Esophagus muscularis mucosa (tissue), 4 donors: ENCODE data around the gene RCN1.

Experiments used
- EP300 ChIP-seq: sonication (generic); formaldehyde crosslinking; IDR thresholded peaks from one replicate; pipeline ENCODE4 v1.6.1; 2017; ENCODE audit warnings: antibody characterized with exemption
- POLR2A ChIP-seq: fragments of 450-650 bp; IDR thresholded peaks from one replicate; pipeline ENCODE4 v1.6.1; 2017; ENCODE audit warnings: antibody characterized with exemption, moderate library complexity, mild to moderate bottlenecking, low read depth
- TF ChIP-seq, protein P1 (sequence below), 3 experiments: fragments of 200-600 bp in 2 of 3; fragments of 450-650 bp in 1 of 3; sonication (generic) in 2 of 3; IDR thresholded peaks; one replicate each; pipeline ENCODE4 v1.5.1; 2017 to 2019; ENCODE audit warnings: antibody characterized with exemption in 3 of 3, mild to moderate bottlenecking in 2 of 3, moderate library complexity in 1 of 3

DNA sequence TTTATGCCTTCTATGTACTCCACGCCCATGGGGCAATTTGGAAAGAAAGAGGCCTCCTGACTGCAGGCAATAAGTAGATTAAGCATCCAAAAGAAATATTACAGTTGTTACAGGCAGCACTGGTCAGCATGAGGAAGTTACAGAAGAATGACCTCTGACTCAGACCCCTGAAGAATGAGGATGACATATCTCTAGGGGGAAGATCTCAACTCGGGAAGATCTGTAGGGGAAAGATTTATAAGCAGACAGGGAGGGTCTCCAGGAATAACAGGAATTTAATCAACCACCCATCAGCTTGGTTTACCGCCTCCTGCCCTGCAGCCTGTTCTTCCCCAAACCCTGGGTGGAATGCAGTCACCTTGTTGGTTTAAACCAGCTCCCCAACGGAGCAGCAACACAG is 58.0 kb downstream of the RCN1 start:
- TF ChIP-seq, protein P1, sequence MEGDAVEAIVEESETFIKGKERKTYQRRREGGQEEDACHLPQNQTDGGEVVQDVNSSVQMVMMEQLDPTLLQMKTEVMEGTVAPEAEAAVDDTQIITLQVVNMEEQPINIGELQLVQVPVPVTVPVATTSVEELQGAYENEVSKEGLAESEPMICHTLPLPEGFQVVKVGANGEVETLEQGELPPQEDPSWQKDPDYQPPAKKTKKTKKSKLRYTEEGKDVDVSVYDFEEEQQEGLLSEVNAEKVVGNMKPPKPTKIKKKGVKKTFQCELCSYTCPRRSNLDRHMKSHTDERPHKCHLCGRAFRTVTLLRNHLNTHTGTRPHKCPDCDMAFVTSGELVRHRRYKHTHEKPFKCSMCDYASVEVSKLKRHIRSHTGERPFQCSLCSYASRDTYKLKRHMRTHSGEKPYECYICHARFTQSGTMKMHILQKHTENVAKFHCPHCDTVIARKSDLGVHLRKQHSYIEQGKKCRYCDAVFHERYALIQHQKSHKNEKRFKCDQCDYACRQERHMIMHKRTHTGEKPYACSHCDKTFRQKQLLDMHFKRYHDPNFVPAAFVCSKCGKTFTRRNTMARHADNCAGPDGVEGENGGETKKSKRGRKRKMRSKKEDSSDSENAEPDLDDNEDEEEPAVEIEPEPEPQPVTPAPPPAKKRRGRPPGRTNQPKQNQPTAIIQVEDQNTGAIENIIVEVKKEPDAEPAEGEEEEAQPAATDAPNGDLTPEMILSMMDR (IDR thresholded peaks at IDR 0.05): no peak
- TF ChIP-seq POLR2A: no peak
- TF ChIP-seq EP300: no peak
